Sigmoid colon (tissue), 4 donors: ENCODE results near the gene CYBA.

Source experiments
- POLR2A ChIP-seq, 2 donors: fragments of 450-650 bp; IDR thresholded peaks; one replicate each; pipeline ENCODE4 v1.6.1; 2016; ENCODE audit warnings: antibody characterized with exemption in 2 of 2, mild to moderate bottlenecking in 2 of 2, moderate library complexity in 2 of 2
- POLR2AphosphoS5 ChIP-seq, 4 donors: sonication (generic); formaldehyde crosslinking; IDR thresholded peaks; one replicate each; pipeline ENCODE4 v1.6.1; 2017; ENCODE audit warnings: antibody characterized with exemption in 4 of 4
- TF ChIP-seq, protein P1 (sequence below), 4 experiments: fragments of 450-650 bp in 3 of 4; fragments of 200-600 bp in 1 of 4; IDR thresholded peaks; one replicate each; pipeline ENCODE4 v1.5.1; 2016 to 2019; ENCODE audit warnings: antibody characterized with exemption in 4 of 4, mild to moderate bottlenecking in 3 of 4, moderate library complexity in 2 of 4

DNA sequence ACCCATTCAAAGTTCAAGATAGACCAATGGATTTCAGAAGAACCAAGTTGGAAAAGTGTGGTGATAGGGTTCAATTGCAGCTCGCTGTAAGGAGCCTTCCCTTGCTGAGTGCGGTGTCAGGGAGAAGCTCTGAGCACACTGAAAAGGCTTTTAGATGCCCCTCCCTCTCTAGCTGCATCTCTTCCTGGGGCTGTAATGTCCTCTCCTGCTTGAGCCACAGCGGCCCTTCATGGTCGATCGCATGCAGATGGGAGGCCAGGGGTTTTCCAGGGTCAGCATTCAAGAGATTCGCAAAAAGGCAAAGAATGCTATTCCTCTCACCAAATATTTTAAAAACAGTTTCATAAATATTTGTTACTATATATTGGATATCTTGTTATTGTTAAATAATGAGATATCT, 56.9 kb downstream of the CYBA start:
- TF ChIP-seq, protein P1, sequence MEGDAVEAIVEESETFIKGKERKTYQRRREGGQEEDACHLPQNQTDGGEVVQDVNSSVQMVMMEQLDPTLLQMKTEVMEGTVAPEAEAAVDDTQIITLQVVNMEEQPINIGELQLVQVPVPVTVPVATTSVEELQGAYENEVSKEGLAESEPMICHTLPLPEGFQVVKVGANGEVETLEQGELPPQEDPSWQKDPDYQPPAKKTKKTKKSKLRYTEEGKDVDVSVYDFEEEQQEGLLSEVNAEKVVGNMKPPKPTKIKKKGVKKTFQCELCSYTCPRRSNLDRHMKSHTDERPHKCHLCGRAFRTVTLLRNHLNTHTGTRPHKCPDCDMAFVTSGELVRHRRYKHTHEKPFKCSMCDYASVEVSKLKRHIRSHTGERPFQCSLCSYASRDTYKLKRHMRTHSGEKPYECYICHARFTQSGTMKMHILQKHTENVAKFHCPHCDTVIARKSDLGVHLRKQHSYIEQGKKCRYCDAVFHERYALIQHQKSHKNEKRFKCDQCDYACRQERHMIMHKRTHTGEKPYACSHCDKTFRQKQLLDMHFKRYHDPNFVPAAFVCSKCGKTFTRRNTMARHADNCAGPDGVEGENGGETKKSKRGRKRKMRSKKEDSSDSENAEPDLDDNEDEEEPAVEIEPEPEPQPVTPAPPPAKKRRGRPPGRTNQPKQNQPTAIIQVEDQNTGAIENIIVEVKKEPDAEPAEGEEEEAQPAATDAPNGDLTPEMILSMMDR (IDR thresholded peaks at IDR 0.05): no peak
- TF ChIP-seq POLR2AphosphoS5 (IDR thresholded peaks at IDR 0.05) (no peak), POLR2A (IDR thresholded peaks at IDR 0.05) (no peak)
